Stimulated activated naive CD8-positive, alpha-beta T cell treated with anti-CD3 and anti-CD28 coated beads, Interleukin-15, Interleukin-2, amounts not matched to agents 100 ng/mL and 50 ng/mL, for 24 hours (primary cell): ENCODE data around the gene UBD.

Experiments used
- H3K27ac Mint-ChIP-seq: one replicate; pipeline ENCODE4 v1.8.0; 2021; ENCODE audit warnings: mild to moderate bottlenecking, mixed read lengths
- H3K27me3 Mint-ChIP-seq: one replicate; pipeline ENCODE4 v1.8.0; 2021; ENCODE audit warnings: mixed read lengths
- H3K36me3 Mint-ChIP-seq: one replicate; pipeline ENCODE4 v1.8.0; 2021; ENCODE audit warnings: low read depth, mixed read lengths
- H3K4me1 Mint-ChIP-seq: one replicate; pipeline ENCODE4 v1.8.0; 2021; ENCODE audit warnings: low read depth, mixed read lengths
- H3K4me3 Mint-ChIP-seq: one replicate; pipeline ENCODE4 v1.8.0; 2021; ENCODE audit warnings: mild to moderate bottlenecking, mixed read lengths
- H3K9me3 Mint-ChIP-seq: one replicate; pipeline ENCODE4 v1.8.0; 2021; ENCODE audit warnings: mixed read lengths

The UBD gene

GRCh38 chr6:29559524-29560287 is at the start of gene UBD:
Gene UBD (minus strand): TSS chr6:29559732. CDS start chr6:29559701, 31 bp downstream.
- Mint-ChIP-seq H3K36me3 (no peaks in the 10 kb centered on the region), H3K4me1 (peaks cover 12% of the 10 kb centered on the region), H3K27me3 (peaks cover 70% of the 10 kb centered on the region), H3K9me3 (no peaks in the 10 kb centered on the region), H3K27ac (no peak within 1 kb of the TSS), H3K4me3 (no peak within 1 kb of the TSS)

- no peaks in the 10 kb centered on the region for H3K27me3 Mint-ChIP-seq
- H3K9me3 Mint-ChIP-seq: no peaks in the 10 kb centered on the region
- peaks cover 41% of the 10 kb centered on the region for H3K36me3 Mint-ChIP-seq
- H3K4me1 Mint-ChIP-seq: no peaks in the 10 kb centered on the region
- no peak overlapping the region for H3K4me3 Mint-ChIP-seq
- H3K27ac Mint-ChIP-seq: no peak overlapping the region
Observed at GRCh38 chr6:29608131-29608530, 48.6 kb upstream of the UBD start.

GRCh38 chr6:29603930-29604329 is 44.4 kb upstream of the UBD start:
- H3K4me3 Mint-ChIP-seq: no peak overlapping the region
- H3K9me3 Mint-ChIP-seq: no peaks in the 10 kb centered on the region
- H3K27me3 Mint-ChIP-seq: no peaks in the 10 kb centered on the region
- no peaks in the 10 kb centered on the region for H3K4me1 Mint-ChIP-seq
- H3K27ac Mint-ChIP-seq: no peak overlapping the region
- H3K36me3 Mint-ChIP-seq: peaks cover 28% of the 10 kb centered on the region

GRCh38 chr6:29603456-29603855 is 43.9 kb upstream of the UBD start:
- Mint-ChIP-seq H3K36me3 (peaks cover 27% of the 10 kb centered on the region), H3K27me3 (no peaks in the 10 kb centered on the region), H3K4me1 (no peaks in the 10 kb centered on the region), H3K27ac (no peak overlapping the region), H3K9me3 (no peaks in the 10 kb centered on the region), H3K4me3 (no peak overlapping the region)

- Mint-ChIP-seq H3K4me3 (no peak overlapping the region), H3K9me3 (no peaks in the 10 kb centered on the region), H3K27ac (no peak overlapping the region), H3K4me1 (no peaks in the 10 kb centered on the region), H3K36me3 (peaks cover 27% of the 10 kb centered on the region), H3K27me3 (no peaks in the 10 kb centered on the region)
Observed at GRCh38 chr6:29602564-29603361, 43.2 kb upstream of the UBD start.

- Mint-ChIP-seq H3K9me3 (no peaks in the 10 kb centered on the region), H3K4me3 (no peak overlapping the region), H3K27ac (no peak overlapping the region), H3K4me1 (no peaks in the 10 kb centered on the region), H3K36me3 (peaks cover 10% of the 10 kb centered on the region), H3K27me3 (no peaks in the 10 kb centered on the region)
Observed at GRCh38 chr6:29598172-29598747, 38.7 kb upstream of the UBD start.

GRCh38 chr6:29597184-29597583 is 37.7 kb upstream of the UBD start:
- H3K9me3 Mint-ChIP-seq: no peaks in the 10 kb centered on the region
- no peaks in the 10 kb centered on the region for H3K4me1 Mint-ChIP-seq
- no peaks in the 10 kb centered on the region for H3K27me3 Mint-ChIP-seq
- H3K36me3 Mint-ChIP-seq: no peaks in the 10 kb centered on the region
- H3K4me3 Mint-ChIP-seq: no peak overlapping the region
- no peak overlapping the region for H3K27ac Mint-ChIP-seq

- Mint-ChIP-seq H3K27ac (no peak overlapping the region), H3K4me1 (no peaks in the 10 kb centered on the region), H3K36me3 (no peaks in the 10 kb centered on the region), H3K9me3 (no peaks in the 10 kb centered on the region), H3K27me3 (peaks cover 5% of the 10 kb centered on the region), H3K4me3 (no peak overlapping the region)
Observed at GRCh38 chr6:29596381-29596900, 36.9 kb upstream of the UBD start.

GRCh38 chr6:29593199-29593855 is 33.8 kb upstream of the UBD start:
- no peaks in the 10 kb centered on the region for H3K9me3 Mint-ChIP-seq
- H3K36me3 Mint-ChIP-seq: no peaks in the 10 kb centered on the region
- no peak overlapping the region for H3K4me3 Mint-ChIP-seq
- H3K4me1 Mint-ChIP-seq: no peaks in the 10 kb centered on the region
- H3K27me3 Mint-ChIP-seq: peaks cover 18% of the 10 kb centered on the region
- no peak overlapping the region for H3K27ac Mint-ChIP-seq

GRCh38 chr6:29591677-29592076 is 32.1 kb upstream of the UBD start:
- Mint-ChIP-seq H3K9me3 (no peaks in the 10 kb centered on the region), H3K36me3 (no peaks in the 10 kb centered on the region), H3K4me3 (no peak overlapping the region)

GRCh38 chr6:29590218-29590808 is 30.8 kb upstream of the UBD start:
- Mint-ChIP-seq H3K4me1 (no peaks in the 10 kb centered on the region), H3K27me3 (peaks cover 34% of the 10 kb centered on the region), H3K27ac (no peak overlapping the region)

More at GRCh38 chr6:29591677-29592076, 32.1 kb upstream of the UBD start:
- Mint-ChIP-seq H3K4me1 (no peaks in the 10 kb centered on the region), H3K27ac (no peak overlapping the region), H3K27me3 (peaks cover 27% of the 10 kb centered on the region)

GRCh38 chr6:29589423-29590048 is 30.0 kb upstream of the UBD start:
- Mint-ChIP-seq H3K4me1 (no peaks in the 10 kb centered on the region), H3K27ac (no peak overlapping the region), H3K9me3 (no peaks in the 10 kb centered on the region), H3K4me3 (no peak overlapping the region), H3K36me3 (no peaks in the 10 kb centered on the region), H3K27me3 (peaks cover 41% of the 10 kb centered on the region)

More at GRCh38 chr6:29590218-29590808, 30.8 kb upstream of the UBD start:
- Mint-ChIP-seq H3K9me3 (no peaks in the 10 kb centered on the region), H3K36me3 (no peaks in the 10 kb centered on the region), H3K4me3 (no peak overlapping the region)

- Mint-ChIP-seq H3K4me1 (no peaks in the 10 kb centered on the region), H3K9me3 (no peaks in the 10 kb centered on the region), H3K4me3 (no peak within 1 kb of the TSS)
Observed at GRCh38 chr6:29584821-29585220, 25.3 kb upstream of the UBD start, which contains the start of gene OR2H2. Gene OR2H2 (plus strand): TSS chr6:29585121. CDS start chr6:29587945, 2,824 bp downstream.

GRCh38 chr6:29577544-29577943 is 18.0 kb upstream of the UBD start:
- Mint-ChIP-seq H3K4me1 (no peaks in the 10 kb centered on the region), H3K9me3 (no peaks in the 10 kb centered on the region), H3K4me3 (no peak overlapping the region), H3K27ac (no peak overlapping the region), H3K27me3 (peaks cover 53% of the 10 kb centered on the region), H3K36me3 (no peaks in the 10 kb centered on the region)

More at GRCh38 chr6:29584821-29585220, 25.3 kb upstream of the UBD start, which contains the start of gene OR2H2:
- Mint-ChIP-seq H3K36me3 (no peaks in the 10 kb centered on the region), H3K27ac (no peak within 1 kb of the TSS), H3K27me3 (peaks cover 43% of the 10 kb centered on the region)
